ENCODE measurements around the gene ABCA1. TPM values are rescaled to one million over a fixed set of nuclear protein-coding genes. Genes with fewer than 3 reads are reported as not detected.
"Not testable (repeated sequence)": the region's sequence is repeated elsewhere in the genome, so short reads cannot be mapped to it uniquely, and the experiment has no call there.

ABCA1 gene
- total RNA-seq, 1 donor from 2014 or later = 27.3 TPM

DNA sequence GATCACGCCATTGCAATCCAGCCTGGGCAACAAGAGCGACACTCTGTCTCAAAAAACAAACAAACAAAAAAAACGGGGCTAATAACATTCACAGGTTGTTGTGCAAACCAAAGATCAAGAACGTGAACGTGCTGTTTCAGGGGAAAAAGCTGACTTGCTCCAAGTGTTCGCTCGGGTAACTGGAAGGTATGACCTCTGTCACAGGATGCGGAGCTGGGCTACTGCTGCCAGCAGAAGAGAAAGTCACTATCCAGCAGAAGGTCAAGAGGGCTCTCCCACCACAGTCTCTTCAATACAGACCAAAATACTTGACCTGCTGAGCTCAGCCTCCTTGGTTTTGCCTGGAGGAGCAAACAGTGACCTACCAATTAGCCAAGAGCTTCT is 59.7 kb downstream of the ABCA1 start:
- no peak for DNase-seq

DNA sequence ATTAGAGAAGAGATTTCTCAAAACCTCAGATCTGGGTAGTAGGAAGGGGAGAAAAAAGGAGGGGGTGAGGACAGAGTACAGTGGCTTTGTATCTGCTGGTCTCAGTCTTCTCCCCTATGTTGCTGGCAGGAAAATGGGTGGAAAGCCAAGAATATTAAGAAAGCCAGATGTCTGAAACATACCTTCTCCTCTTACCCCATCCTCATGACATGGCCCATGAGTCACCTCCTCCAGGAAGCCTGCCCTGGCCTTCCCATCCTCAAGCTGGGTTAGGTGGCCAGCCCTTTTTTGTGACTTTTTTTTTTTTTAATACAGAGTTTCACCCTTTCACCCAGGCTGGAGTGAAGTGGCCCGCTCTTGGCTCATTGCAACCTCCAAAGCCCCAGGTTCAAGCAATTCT is 61.8 kb downstream of the ABCA1 start:
- no peak for DNase-seq

DNA sequence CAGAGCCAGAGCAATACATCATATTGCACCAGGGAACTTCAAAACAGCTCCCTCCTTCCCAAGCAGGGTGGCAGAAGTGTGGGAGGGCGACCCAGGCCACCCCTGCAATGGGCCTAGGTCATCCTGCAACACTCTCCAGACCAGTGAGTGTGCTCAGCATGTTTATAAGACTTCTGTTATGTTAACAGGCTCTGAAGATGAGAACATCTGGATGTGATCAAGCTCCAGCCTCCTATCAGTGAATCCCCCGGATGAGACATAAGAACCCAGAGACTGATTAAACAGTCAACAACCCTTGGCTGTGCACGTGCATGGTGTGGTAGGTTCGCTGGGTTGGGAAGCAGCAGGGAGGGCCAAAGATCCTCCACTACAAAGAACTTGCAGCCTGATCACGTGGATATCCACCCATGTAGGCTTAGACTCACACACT is 63.3 kb downstream of the ABCA1 start:
- no peak for DNase-seq

DNA sequence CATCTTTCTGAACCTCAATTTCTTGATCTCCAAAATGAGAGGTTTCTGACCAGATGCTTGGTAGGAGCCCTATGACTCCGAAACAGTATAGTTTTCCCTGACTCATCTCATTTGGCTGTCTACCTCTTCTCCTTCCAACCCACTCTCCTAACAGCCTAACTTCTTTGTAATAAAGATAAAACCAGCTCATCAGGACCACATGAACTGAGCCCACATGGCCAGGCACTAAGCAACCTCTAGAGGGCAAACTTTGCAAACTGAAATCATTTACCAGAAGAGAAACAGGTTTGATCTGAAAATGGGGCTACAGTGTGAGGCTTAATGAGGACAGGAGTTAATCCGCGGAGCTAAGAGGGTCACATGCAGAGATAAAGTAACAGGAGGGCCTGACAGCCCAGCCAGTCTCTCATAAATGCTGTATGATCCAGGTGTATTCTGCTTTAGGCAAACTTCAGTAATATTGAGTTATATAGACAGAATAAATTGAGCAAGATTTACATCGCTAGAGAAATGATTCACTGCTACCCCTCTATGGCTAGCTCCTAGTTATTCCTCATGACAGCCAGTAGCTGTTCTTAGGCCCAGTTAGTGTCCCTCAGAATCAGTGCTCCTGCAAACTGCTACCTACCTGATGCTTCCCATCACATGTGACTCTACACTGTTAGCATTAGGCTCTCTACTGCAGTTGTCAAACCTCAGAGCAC is 64.6 kb downstream of the ABCA1 start:
- peak; percentile 43 for DNase-seq

DNA sequence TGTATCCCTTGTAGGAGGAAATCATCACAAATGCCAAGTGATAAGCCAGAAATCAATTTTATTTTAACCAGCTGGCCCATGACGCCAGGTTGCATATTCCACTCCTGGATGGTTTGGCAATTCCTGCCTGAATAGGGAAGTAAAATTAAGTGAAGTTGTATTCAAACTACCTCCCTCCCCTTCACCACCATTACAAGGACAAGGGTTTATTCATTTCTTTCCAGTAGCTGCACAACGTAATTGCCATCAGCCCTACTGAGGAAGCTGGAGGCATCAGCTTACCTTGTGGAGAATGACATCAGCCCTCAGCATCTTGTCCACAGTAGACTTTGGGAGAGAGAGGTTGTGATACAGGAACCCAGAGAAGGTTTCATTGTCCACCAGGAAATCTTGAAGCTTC is 66.6 kb downstream of the ABCA1 start:
- DNase-seq = no peak

DNA sequence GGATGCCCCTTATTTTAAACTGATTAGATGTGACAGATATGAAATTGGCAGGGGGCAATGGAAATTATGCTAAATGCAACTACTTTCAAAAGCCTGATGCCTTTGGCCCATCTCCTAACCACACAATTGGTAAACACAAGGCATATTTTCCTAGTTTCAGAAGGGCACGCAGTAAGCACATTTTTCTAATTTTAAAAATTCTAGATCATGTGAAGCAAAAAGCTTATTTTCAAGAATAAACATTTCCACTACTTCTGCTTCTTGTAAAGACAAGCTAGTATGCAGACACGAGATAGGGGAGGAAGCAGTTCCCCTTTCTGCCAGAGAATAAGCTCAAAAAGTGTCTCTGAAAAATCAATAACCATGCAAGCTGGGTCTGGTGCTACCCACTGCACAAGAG is 67.7 kb downstream of the ABCA1 start:
- no peak for DNase-seq

DNA sequence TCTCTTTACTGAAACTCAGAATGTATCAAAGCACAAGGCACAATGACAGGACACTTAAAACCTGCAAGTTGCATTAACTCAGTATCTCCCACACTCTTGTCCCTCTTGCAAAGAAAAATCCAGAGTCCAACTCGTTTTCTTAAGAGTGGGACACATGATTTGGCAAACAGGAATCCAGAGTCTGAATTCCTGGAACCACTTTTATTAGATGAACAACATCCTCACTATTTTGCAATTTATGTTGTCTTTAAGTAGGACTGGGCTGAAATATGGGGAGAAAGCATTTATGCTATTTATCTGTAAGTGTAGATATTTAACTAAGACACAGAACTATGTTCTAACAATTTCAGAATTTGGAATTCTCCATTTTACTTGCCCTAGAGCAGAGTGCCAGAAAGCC is 69.1 kb downstream of the ABCA1 start:
- no peak for DNase-seq

DNA sequence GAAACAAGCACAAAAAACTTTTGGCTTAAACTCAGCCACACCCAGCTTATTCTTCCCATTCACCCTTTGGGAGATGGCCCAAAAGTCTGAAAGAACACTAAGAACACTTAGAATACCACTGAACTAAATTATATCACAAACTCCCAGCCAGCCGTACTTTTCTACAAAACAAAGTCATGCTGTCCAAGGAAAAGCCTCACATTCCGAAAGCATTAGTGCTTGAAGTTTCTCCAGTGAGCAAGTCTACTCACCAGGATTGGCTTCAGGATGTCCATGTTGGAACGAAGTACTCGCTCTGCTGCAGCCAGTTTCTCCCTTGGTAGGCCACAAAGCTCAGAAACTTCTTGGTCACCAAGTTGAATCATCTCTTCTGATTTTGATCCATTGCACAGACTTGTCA is 69.7 kb downstream of the ABCA1 start:
- no peak for DNase-seq

DNA sequence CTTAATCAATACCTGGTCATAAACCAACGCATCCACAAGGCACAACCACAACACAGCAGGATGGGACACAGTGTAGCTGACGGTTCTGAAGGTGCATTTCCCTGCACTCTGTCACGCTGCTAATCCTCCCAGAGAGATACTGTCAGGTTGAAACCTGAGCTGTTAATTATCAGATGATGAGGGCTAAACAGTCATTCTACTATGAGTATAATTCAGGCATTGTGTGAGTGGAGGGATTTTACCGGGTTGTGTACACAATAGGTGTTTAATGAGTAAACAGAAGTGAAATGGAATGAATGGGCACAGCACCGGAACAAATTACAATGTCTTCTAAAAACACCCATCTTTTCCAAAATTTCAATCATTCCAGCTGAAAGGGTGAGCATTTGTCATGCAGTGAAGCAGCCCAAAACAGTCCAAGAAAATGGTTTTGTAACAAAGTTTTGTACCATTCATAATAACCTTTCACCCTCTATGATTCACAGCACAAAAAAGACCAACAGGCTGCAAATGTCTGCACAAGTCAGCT is 71.5 kb downstream of the ABCA1 start:
- no peak for DNase-seq

DNA sequence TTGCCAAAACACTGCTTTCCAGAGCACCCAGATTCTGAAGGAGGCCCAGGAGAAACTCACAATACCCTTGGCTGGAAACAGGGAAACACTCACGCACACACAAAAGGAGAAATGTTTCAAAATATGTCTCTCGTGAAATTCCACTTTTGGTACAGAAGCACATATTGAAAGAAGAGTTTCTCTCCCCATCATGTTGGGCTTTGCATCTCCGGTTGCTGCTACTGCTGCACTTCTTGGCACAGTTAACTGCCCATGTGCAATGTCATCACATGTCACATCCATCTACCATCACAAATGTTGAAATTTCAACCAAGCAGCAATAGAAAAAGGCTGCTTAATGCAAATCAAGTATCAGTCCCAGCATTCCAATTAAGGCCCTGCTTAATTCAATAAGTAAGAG is 72.1 kb downstream of the ABCA1 start:
- DNase-seq = no peak

DNA sequence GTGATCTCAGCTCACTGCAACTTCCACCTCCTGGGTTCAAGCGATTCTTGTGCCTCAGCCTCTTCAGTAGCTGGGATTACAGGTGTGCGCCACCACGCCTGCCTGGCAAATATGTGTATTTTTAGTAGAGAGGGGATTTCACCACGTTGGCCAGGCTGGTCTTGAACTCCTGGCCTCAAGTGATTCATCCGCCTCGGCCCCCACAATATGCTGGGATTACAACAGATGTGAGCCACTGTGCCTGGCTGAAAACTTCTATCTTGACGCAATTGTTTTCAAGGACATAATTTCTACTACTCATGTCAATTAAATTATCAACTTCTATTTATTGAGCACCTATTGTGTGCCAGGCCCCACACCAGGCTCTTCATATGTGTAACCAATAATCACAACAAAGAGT is 72.7 kb downstream of the ABCA1 start:
- DNase-seq = not testable (repeated sequence)

DNA sequence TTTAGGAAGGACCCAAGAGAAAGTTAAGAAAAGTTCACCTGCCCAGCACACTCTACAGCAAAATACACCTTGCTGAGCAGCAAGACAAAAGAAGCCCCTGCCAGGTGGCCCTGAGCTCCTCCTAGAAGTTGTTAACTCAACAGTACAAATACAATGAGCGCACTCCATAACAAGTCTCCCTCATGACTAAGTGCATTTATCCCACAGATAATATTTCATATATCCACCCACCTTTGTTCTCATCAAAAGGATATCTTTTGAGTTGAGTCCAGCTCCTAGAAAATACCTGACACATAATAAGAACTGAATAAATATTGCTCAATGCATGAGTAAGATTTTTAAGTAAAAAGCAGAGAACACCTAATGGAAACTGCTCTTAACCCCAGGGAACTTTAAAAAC is 73.3 kb downstream of the ABCA1 start:
- no peak for DNase-seq

DNA sequence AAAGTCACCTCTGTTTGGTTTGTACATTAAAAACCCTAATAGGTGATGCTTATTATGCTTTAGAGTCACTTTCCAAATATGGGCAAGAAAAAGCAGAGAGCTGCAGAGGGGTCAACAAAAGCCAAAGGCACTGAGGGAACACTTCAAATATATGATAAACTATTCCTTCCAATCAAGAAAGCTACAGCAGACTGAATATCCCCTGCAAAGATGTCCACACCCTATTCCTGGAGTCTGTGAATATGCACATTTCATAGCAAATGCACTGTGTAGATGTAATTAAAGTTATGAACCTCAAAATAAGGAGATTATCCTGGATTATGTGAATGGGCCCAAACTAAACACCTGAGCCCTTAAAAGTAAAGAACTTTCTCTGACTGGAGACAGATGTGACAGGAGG is 74.3 kb downstream of the ABCA1 start:
- no peak for DNase-seq

DNA sequence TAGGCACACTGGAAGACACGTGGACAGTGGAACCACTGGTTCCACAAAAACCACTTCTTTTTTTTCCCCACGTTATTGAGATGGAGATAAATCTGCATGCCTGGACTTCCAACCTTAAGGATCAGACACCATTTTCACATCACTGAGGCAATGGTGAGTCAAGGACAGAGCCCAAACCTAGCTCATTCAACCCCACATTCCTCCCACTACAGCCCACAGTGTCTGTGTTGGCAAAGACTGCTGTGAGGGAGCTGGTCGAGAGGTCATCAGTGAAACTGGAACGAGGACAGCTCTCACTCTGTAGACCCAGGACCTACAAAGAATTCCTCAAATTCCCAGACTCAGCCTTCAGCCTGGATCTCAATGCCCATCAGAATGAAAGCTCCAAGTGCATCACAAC is 74.8 kb downstream of the ABCA1 start:
- no peak for DNase-seq

DNA sequence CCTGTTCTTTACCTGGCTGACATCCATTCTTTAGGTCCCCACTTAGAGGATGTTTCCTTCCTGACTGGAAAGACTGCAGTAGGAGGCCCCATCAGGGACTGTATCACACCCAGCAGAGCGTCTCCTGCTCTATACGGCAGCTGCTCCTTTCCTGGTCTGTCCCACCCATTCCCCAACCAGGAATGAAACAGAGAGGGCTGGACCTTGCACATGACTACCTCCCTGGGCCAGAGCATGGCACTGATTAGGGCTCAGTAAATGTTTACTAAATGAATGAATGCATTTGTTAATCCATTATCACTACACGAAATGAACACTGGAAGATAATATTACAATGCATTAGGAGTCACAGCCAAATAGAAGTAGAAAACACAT is 76.4 kb downstream of the ABCA1 start:
- no peak for DNase-seq

DNA sequence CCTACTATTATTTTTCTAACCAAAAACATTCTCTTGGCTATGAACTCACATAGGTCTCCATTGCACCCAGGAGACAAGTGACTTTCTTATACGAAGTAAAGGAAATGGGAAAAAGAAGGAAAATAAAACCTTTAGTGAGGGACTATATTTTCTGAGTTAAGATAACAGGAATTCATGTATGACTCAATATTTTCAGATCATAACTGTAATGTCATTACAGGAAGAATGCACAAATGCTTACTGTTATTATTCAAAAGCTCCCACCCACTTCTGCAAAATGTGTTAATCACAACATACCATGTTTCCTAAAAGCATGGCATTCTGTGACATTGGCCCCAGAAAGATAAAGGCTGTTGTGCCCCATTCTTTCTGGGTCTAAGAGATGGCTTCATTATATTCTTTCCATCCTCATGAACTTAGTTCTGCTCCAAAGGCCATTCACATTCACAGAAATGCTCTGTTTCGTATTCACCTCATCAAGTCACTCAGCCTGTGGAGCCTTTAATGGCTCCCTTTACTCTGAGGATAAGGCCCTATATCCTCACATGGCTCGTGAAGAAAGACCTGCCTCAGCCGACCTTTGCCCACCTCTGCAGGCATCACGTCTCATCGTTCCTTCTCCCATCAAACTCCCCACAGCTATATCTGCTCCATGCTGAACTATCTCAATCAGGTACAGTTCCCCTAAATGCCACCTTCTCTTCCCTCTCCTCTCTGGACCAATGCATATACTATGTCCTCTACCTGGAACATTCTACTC is 77.0 kb downstream of the ABCA1 start:
- no peak for DNase-seq

DNA sequence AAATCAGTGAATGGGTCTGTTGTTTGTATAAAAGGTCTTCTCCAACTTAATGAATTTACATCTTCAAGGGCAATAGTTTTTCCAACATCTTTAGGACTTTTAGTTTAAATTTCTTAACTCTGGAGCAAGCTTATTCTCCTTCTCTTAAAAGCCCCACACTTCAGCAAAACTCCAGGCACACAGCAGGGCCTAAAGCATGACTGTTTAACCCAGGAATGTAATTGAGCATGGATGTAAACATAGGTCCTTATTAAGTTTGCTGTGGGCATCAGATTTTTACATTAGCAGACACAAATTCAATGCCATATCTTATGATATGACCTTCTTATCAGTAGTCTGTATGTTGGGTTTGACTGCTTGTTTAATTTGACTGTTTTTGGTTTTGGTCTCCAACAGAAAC is 78.9 kb downstream of the ABCA1 start:
- no peak for DNase-seq

DNA sequence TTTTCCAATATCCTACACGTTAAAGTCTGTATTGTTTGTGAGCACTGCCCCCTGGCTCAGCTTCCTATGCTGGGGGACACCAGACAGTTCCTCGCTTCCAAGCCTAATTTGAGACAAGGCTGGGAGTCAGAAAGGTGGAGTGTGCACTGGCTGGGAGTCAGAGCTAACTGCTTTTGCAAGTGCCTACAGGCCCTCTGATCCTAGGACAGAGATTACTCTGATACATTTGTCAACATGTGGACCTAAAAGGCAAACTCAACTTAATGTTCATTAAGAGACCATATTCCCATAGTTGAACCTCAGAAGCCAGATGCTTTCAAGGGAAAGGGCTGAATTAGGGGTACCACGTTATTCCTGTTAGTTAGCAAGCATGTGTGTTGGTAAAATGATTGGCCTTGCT is 83.2 kb downstream of the ABCA1 start:
- no peak for DNase-seq

DNA sequence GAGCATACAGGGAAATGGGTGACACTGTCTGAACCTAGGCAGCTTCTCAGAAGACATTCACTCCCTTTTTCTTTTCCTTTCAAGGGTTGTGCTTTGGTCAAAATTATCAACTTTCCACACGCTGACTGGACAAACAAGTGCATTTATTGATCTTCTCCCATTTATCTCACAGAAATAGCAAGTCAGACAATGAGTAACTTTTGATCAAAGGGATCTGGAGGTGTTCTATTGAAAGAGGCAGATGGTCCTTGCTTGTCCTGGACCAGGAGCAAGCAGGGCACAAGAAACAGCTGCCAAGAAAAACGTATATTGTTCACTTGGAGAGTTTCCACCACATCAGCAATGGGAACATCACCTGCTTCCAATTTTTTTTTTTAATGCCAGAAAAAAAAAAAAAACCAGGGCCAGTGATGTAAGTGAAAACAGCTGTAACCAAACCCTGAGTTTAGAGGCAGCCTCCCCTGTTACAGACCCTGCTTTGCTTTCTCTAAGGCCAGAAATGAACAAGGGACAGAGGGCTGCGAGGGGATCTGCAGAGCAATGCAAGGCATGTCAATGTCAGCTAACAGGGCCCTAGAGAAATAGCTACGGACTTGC is 84.2 kb downstream of the ABCA1 start:
- no peak for DNase-seq

DNA sequence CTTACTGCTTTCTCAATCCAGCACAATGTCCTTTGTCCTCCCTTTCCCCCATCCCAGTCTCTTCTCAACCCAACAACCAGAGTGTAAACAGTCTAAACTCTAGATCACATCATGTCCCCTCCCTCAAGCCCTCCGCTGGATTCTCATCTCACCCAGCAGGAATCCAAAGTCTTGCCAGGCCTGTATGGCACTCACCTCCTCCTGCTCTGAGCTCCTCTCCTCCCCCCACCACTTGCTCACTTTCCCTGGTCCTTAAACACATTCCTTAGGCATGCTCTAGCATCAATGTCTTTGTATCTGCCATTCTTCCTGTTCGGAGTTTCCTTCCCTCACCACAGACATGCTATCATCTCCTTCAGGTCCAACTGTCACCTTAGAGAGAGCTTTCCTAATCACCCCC is 85.3 kb downstream of the ABCA1 start:
- no peak for DNase-seq

DNA sequence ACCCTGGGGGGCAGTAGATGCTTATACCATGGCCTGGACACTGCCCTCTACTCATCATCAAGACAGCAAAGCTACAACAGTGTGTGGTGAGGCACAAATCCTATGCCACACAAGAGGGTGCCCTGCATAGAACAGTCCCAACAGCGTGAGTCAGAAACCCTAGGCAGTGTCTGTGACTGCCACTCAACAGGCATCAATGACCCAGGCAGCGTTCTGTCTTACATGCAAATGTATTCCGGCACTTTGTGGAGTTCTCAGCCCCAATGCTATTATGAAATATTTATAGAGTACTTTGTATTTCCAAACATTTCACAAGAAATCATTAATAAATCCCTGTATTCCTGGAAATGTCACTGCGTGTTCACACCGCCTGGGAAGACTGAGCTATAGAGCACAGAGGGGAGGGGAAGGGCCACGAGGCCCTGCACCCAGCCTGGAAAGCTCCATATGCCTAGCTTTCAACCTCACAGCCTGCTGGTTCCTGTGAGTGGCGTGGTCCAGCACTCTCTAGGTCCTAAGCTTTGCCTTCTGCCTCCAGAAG is 86.3 kb downstream of the ABCA1 start:
- DNase-seq = no peak

DNA sequence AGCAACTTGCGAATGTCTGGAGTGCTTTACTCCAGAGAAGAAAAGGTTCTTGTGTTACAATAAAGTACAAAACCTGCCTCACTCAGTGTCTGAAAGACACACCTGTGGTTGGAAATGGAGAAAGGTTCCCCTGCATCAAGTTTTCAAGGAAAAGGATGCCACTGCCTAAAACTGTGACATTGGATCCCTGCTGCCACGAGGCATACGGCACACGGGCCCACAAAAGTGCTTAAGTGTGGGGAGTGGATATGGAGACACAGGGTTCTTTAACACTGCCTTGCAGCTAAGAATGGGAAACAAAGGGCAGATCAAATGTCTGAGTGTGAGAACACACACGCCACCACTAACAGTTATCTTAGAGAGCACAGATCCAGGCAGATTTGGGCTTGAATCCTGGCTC is 89.0 kb downstream of the ABCA1 start:
- DNase-seq = no peak

DNA sequence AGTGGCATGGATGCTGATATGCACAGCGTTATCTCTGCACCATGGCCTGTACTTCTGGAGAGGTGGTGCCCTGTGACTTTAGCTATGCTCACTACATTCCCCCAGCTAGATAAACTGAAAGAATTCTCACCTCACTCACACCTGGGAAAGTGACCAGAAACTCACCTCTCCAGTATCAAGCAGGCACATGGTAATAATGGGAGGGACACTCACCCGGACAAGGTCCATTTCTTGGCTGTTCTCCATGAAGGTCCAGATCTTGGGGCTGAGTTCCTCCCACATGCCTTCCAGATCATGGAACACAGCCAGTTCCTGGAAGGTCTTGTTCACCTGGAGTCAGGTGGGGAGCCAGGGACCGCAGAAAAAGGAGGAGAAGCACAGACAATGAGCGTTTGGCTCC is 91.2 kb downstream of the ABCA1 start:
- no peak for DNase-seq
